CMK (cell line): Measurements from ENCODE around the gene MIF4GD.
"Not testable (repeated sequence)": the region's sequence is repeated elsewhere in the genome, so short reads cannot be mapped to it uniquely, and the experiment has no call there.

Experiments
- DNase-seq: peaks from one replicate; pipeline ENCODE4 v3.0.0-alpha.2; 2010; ENCODE audit warnings: low read depth

Gene MIF4GD

GRCh38 chr17:75260641-75261335 lies 10.2 kb downstream of the MIF4GD start:
- DNase-seq, result no peak

GRCh38 chr17:75257228-75257627 lies 13.8 kb downstream of the MIF4GD start:
- DNase-seq, result not testable (repeated sequence)

- not testable (repeated sequence) for DNase-seq
Observed at GRCh38 chr17:75255954-75256698, 14.9 kb downstream of the MIF4GD start.

GRCh38 chr17:75252039-75252816 lies 18.8 kb downstream of the MIF4GD start:
- DNase-seq, result no peak

GRCh38 chr17:75250009-75250471 lies 21.0 kb downstream of the MIF4GD start:
- no peak for DNase-seq

GRCh38 chr17:75249564-75249963 lies 21.5 kb downstream of the MIF4GD start:
- no peak for DNase-seq

GRCh38 chr17:75246404-75246803 lies 24.6 kb downstream of the MIF4GD start:
- DNase-seq, result no peak

- DNase-seq, result no peak
Observed at GRCh38 chr17:75245011-75245410, 26.0 kb downstream of the MIF4GD start.

GRCh38 chr17:75244133-75244866 lies 26.7 kb downstream of the MIF4GD start:
- DNase-seq, result no peak

- no peak for DNase-seq
Observed at GRCh38 chr17:75242461-75243042, 28.5 kb downstream of the MIF4GD start.

- no peak for DNase-seq
Observed at GRCh38 chr17:75241996-75242460, 29.0 kb downstream of the MIF4GD start.

- no peak for DNase-seq
Observed at GRCh38 chr17:75241502-75241901, 29.5 kb downstream of the MIF4GD start.

GRCh38 chr17:75241143-75241430 lies 29.9 kb downstream of the MIF4GD start:
- no peak for DNase-seq

GRCh38 chr17:75240394-75241142 lies 30.5 kb downstream of the MIF4GD start:
- DNase-seq, result no peak

- no peak for DNase-seq
Observed at GRCh38 chr17:75239778-75240393, 31.1 kb downstream of the MIF4GD start.

- DNase-seq, result no peak
Observed at GRCh38 chr17:75239214-75239613, 31.8 kb downstream of the MIF4GD start.

- DNase-seq, result peak; percentile 40
Observed at GRCh38 chr17:75238684-75239191, 32.3 kb downstream of the MIF4GD start.

- no peak for DNase-seq
Observed at GRCh38 chr17:75238020-75238580, 32.9 kb downstream of the MIF4GD start.

- DNase-seq, result no peak
Observed at GRCh38 chr17:75237100-75238014, 33.7 kb downstream of the MIF4GD start.
